ENCODE measurements around the gene REPS2.
A peak's percentile ranks its signal among the peaks of the same experiment; 100 is the strongest.
"Not testable (repeated sequence)": the region's sequence is repeated elsewhere in the genome, so short reads cannot be mapped to it uniquely, and the experiment has no call there.

Gene REPS2
- 1.1 to 10.3 (median 4.6) reads per million in 18 experiments for total RNA-seq

DNA sequence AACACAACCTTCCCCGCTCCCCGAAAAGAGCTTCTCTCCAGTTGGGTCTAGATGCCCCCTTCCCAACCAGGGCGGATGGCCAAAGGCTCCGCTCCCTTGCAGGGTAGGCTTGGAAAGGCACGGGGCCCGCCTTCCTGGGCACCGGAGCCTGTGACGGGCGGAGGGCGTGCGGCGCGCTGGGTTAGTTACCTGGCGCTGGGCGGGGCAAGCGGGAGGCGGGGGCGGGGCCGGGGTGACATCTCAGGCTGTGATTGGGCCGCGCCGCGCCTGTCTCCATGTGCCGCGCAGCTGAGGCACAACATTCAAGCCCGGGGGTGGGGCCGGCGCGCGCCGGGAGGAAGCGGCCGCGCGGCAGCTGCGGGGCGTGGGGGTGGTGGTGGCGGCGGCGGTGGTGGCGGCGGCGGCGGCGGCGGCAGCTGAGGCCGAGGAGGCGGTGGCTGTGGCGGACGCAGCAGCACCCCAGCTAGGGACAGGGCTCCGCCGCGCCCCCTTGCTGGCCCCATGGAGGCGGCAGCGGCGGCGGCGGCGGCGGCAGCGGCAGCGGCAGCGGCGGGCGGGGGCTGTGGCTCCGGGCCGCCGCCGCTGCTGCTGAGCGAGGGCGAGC lies at the start of gene REPS2:
TSS of gene REPS2 (plus strand) at position 298 of the 604 bp plus-strand sequence. CDS start at position 502, 204 bp downstream.
- DNase-seq: peak; percentile 53 to 73

DNA sequence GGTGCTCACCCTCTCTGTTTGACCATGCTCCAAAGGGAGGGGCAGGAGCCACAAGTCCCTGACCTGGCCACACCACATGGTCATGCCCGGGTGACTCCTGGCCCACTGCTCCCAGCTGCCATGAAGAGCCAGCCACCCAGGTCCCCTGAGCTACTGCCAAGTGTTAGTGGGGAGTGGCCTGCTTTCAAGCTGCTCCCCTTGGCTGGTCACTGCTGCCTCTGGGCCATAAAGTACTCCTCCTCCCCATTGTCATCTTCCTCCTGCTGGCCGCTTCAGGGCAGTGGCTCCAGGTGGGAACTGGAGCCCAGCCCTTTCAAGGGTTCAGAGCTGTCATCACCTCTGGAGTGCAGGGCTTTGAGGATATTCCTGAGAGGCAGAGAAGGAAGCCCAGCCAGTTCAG lies 49.0 kb upstream of the REPS2 start:
- DNase-seq: no peak

DNA sequence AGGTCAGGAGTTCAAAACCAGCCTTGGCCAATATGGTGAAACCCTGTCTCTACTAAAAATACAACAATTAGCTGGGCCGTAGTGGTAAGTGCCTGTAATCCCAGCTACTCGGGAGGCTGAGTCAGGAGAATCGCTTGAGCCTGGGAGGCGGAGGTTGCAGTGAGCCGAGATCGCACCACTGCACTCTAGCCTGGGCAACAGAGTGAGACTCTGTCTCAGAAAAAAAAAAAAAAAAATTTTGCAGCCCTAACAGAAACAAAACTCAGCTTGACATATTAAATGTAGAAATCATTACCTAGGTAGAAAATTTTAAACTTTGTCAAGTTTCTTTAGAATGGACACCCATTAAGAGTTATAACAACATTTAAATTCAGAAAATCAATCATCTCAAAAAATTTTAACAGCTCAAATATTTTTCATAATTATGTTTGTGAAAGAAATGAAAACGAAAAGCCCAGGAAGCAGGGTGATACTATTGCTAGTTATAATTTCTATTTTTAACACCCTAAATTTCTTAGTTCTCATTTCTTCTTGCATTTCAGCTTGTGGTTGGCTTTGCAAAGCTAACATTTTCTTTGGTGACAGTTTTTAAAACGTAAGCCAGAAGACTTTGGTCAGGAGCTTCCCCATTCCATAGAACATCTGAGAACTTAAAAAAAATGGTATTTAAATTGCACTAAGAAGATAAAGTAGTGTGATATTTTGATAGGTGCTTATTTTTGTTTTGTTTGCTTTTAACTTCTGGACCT lies 43.0 kb upstream of the REPS2 start:
- peak; percentile 48 to 68 for DNase-seq

DNA sequence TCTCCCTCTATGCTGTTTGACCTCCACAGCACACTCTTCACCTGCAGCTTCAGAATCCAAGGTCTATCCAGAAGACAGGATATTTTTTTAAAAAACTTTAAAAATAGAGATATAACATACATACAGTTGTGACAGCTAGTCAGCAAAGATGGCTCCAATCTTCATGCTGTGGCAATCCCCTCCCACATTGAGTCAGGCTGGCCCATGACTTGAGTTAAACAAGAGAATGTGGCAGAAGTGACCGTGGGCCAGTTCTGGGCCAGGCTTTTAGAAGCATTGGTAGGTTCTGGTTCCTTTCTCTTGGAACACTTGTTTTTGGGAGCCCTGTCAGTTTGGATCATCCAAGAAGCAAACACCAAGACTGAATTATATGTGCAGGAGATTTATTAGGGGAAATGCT lies 36.1 kb upstream of the REPS2 start:
- DNase-seq: peak; percentile 35 to 66

DNA sequence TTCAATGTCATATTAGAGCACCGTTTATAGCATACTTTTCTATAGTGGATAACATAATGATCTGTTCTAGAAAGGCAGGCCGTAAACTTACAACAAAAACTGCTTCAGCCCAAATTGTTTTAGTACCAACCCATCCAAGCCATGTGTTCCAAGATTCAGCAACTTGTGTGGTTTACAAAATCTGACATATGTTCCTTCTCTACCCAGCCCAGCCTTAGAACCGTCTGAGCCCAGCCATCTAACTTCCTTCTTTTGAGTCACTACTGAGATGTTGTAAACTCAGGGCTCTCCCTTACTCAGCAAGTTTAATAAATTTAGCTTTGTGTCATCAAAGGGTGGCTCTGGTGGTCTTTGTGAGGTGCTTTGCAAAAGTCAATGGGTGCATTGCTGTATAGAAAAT lies 32.4 kb upstream of the REPS2 start:
- peak; percentile 77 to 83 for DNase-seq

DNA sequence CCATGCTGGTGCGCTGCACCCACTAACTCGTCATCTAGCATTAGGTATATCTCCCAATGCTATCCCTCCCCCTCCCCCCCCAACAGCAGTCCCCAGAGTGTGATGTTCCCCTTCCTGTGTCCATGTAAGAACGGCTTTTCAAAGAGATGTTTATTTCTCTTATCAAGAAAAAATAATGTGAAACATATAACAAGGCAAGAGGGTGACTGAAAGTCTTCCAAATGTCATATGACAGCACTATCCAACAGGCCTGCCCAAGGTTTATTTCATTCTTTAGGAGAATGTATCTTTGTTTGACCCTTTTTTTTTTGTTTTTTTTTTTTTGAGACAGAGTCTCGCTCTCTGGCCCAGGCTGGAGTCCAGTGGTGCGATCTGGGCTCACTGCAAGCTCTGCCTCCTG lies 29.9 kb upstream of the REPS2 start:
- no peak for DNase-seq

DNA sequence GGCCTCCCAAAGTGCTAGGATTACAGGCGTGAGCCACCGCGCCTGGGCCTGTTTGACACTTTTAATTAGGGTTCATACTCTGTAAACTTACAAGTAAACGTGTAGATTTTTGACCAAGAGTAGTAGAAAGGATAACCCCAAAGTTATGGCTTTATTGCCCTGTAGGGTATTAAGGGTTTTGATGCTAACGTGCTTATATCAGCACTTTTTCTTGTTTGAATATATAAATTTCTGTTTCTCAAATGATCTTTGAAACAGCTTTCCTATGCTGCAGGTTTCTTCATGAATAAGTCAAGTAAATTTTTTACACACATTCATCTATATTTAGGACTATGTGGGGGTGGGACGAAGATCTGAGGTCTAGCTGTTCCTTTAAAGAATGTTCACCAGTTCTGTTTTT lies 29.3 kb upstream of the REPS2 start:
- no peak for DNase-seq

DNA sequence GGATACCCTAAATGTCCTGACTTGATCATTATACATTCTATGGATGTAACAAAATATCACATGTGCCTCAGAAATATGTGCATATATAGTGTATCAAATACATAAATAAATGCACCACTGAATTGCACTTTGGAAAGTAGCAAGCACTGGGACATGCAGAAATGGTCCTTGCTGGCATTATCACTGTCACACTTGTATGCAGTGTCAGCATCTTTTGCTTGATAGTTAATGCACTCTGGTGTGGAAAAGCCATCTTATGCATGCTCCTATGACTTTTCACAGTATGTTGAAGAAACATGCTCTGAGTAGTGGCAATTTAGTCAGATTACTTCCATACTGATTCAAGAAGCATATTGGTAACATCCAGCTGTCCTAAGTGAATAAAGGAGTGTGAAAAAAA lies 27.5 kb upstream of the REPS2 start:
- DNase-seq: no peak

DNA sequence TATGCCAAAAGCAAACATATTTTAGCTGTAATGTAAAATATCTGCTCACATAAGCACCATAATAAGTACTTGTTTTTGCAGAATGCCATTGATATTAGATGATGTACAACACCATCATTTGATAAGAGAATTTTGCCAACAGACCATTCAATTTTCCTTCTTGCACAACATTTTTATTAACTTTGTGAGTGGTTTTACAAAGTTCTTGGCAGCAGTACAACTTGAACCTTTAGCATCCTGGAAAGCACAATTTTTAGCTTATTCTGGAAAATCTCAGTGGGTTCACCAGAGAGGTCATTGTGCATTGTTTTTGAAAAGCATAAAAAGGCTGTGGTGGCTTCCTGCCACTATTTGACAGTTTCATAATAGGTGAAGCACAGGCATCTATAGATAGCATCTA lies 26.4 kb upstream of the REPS2 start:
- DNase-seq: no peak

DNA sequence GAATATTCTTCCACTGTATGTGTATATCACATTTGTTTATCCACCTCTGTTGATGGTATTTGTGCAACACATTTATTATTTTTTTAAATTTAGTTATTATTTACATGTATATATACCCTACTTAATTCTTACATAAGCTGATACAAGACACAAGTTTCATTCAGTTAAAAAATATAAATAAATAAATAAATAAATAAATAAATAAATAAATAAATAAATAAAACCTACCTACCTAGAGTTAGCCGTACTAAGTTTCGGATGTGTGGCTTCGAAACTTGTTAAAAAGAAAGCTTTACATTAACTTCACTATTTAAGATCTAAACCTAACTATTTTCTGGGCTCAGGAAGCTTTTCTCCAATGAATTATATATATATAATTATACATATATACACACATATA lies 23.3 kb upstream of the REPS2 start:
- DNase-seq: no peak

DNA sequence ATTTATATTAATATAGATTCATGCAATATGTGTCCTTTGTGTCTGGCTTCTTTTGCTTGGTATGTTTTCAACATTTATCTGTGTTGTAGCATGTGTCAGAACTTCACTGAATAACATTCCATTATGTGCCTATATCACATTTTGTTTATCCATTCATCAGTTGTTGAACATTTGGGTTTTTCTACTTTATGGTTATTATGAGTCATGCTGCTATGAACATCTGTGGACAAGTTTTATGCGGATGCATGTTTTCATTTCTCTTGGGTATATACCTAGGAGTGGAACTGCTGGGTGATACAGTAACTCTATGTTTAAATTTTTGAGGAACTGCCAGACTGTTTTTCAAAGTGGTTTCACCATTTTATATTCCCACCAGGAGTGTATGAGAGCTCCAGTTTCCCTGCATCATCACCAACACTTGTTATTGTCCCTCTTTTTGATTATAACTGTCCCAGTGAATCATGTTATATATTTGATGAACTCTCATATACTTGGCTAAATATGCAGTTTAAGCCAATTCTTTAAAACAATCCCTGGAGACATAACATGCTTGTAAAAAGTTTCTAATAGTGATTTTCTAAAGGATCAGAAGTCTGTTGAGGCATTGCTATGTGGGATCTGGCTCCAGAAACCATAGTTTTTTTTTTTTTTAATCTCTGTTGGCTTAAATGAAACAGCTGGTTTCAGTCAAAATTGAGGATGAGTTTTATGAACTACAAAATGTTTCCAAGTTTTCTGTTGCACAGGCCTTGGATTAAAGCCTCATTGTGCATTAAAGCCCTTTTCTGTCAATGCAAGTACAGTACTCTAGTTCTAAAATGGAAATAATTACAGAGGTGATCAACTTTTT lies 21.6 kb upstream of the REPS2 start:
- no peak for DNase-seq

DNA sequence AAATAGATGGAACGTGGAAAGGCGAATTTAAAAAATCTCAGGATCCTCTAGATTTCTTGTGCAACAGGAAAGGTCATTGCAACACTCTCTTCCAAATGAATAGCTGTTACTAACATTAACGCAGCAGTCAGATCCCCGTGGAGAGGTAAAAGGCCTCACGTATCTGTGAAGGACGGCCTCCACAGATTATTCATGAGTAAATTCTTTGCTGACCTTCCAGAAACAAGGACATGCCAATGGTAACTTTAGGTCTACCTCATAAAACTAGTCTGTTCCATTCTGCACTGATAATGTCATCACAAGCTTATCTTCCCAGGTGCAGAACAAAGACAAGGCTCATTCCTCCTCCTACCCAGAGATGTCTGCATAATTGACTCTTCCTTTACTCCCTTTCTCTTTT lies 16.1 kb upstream of the REPS2 start:
- no peak for DNase-seq

DNA sequence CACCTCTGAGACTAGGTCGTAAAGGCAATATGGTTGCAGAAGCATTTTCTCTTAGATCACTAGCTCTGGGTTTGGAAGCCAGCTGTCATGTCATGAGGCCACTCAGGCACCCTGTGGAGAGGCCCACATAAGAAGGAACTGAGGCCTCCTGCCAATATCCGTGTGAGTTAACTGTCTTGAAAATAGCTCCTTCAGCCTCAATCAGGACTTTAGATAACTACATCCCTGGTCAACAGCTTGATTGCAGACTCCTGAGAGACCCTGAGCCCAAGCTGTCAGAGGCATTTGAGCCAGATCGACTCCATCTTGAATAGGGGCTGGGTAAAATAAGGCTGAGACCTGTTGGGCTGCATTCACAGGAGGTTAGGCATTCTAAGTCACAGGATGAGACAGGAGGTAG lies 15.1 kb upstream of the REPS2 start:
- DNase-seq: peak in 1 of 2 donors; percentile 40

DNA sequence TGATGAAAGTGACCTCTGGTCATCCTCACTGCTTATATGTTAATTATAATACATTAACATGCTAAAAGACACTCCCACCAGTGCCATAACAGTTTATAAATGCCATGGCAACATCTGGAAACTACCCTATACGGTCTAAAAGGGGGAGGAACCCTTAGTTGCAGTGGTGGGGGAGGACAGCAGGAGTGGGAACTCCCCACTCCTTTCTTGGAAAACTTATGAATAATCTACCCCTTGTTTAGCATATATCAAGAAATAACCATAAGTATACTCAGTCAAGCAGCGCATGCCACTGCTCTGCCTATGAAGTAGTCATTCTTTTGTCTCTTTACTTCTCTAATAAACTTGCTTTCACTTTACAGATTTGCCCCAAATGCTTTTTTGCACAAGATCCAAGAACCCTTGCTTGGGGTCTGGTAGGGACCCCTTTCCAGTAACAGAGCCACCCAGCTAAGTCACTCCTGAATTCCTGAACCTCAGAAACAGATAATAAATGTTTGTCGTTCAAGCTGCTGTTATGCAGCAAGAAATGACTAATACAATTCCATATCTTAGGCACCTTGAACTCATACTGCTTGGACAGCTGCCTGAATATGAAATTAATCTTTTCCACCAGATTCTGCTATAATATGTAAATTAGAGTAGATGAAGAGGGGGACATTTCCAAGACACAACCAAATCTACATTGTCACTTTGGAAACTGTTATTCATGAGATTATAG lies 14.4 kb upstream of the REPS2 start:
- no peak for DNase-seq

DNA sequence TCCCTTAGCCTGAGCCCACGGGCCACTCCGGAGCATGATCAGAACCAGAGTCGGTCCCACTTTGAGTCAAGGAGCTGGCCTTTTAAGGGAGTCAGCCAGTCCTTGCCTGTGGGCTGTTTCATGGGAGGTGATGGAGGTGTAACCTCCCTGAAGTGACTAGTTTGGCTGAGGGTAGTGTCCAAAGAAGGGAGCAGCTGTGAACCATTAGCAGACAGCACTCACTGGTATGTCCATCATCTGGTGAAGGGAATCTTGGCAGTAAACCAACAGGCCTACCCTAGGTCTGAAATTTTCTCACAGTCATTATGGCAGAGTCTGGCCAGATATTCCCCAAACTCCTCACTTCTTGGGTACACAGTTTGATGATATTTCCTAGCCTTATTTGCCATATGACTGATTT lies 12.3 kb upstream of the REPS2 start:
- DNase-seq: no peak

DNA sequence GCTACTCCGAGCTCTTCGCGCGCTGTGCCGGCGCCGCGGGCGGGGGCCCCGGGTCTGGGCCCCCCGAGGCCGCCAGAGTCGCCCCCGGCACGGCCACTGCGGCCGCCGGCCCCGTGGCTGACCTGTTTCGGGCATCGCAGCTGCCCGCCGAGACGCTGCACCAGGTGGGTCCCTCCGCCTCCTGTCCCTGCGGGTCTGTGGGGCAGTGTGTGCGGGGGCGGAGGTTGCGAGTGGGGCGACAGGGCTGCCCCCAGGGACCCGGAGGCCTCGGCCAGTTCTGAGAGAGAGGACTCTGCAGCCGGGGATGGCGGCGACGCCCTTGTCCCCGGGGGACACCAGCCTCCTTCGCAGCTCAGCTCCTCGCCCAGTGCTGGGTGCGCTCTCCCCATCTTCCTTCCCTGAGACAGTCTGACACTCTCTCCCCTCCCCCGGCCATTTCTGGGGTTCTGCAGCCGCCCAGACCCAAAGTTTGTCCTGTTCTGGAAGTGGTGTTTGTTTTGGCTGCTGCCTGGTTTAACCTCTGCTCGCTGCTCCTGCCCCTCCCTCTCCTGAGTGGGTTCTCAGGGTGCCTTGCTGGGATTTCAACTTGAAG lies 609 bp downstream of the REPS2 start:
- DNase-seq: peak in 1 of 2 donors; percentile 0

DNA sequence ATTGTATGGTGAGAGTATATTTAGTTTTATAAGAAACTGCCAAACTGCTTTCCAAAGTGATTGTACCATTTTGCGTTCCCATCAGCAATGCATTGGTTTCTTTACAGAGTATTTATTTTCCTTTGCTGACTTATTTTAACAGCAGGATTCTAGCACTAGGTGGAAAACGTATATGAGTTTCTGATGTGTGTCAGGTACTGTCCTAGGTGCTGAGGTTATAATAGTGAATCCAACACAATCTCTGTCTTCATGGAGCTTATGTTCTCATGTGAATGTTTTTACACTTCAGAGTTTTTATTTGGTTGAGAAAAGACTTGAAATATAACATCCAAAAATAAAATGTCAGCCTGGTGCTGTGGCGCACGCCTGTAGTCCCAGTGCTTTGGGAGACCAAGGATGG lies 4.0 kb downstream of the REPS2 start:
- DNase-seq: no peak

DNA sequence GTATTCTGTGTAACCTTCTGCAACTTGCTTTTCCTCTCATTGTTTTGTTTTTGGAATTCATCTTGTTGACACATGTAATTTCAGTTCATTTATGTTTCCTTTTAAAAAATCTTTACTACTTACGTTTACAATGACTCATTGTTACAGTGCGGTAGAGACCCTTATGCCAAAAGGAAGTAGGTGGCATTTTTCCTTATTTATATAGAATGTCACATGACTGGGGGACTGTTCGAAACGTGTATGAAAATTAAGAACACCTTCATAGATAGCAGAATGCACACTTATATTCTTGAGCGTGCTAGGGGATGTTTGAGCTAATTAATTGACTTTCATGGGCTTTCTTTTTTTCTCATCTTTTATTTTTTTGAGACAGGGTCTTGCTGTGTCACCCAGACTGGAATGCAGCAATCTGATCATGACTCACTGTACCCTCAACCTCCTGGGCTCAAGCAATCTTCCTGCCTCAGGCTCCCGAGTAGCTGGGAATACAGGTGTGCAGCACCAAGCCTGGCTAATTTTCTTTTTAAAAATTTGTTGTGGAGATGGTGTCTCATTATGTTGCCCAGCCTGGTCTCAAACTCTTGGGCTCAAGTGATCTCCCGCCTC lies 7.3 kb downstream of the REPS2 start:
- no peak for DNase-seq

DNA sequence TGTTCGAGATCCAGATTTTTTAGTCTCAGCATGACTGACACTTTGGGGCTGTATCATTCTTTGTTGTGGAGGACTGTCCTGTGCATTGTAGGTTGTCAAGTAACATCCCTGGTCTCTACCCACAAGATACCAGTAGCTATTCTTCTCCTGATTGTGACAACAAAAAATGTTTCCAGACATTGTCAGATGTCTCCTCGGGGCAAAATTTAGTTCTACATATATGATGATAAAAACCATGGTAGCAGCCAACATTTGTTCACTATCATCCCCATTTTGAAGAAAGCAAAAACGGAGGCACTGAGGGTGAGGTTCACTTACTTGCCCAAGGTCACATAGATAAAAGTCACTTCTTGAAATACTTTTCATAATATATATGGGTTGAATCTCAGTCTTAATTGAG lies 11.3 kb downstream of the REPS2 start:
- no peak for DNase-seq

DNA sequence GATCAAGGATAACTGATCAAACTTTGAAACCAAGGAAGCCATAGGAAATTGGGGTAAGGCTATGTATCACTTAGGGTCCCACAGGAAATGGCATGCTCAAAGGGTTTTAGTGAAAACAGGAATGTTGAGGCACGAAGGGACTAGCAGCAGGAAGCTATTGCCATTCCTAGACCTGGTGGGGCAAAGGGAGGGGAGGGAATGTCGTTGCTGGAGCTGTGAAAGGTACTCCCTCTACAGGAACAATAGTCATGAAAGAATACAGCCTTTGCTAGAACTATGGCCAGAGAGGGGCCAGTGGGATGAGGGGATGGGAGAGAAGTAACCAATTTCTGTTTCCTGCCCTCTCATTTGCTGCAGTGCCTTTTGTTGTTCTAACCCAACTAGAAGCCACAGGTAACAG lies 11.9 kb downstream of the REPS2 start:
- no peak for DNase-seq

DNA sequence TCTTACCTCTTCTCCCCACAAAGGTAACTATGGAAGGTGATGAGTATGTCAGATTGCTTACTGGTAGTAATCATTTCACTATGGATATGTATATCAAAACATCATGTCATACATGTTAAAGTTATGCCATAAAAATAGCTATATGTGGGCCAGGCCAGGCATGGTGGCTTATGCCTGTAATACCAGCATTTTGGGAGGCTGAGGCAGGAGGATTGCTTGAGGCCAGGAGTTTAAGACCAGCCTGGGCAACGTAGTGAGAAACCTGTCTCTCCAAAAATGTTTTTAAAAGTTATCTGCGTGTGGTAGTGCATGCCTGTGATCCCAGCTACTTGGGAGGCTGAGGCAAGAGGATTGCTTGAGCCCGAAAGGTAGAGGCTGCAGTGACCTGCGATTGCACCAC lies 16.2 kb downstream of the REPS2 start:
- not testable (repeated sequence) for DNase-seq

DNA sequence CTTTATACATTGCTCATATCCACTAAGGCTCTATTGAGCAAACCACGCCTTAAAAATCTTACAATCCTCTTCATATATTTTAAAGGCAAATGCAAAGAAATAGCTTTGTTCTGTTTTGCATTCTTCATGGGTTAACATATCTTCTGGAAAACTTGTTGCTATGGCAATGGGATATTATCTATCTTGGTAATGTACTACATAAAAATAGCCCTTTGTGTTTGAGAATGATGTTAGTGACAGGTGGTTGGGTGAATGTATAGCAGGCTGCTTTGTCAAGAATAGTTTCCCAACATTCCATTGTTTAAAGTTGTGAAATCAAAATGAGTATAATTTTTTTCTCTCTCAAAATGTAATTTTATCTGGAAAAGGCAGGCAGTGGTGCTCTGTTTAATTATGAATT lies 16.8 kb downstream of the REPS2 start:
- no peak for DNase-seq

Data from inflammatory macrophage (primary cell).